OCI-LY3 (cell line): Measurements from ENCODE around the gene ARHGAP22.
"Not testable (repeated sequence)": the region's sequence is repeated elsewhere in the genome, so short reads cannot be mapped to it uniquely, and the experiment has no call there.

ENCODE experiments used
- EZH2phosphoT487 ChIP-seq: fragments of 200-600 bp; shearing (Covaris generic); IDR thresholded peaks from 2 replicates; pipeline ENCODE4 v1.6.1; 2018; ENCODE audit warnings: antibody characterized with exemption, mixed run types, low read depth
- TF ChIP-seq, protein P1 (sequence below): fragments of 200-600, 300-600 bp; sonication (generic); IDR thresholded peaks from 2 replicates; pipeline ENCODE4 v1.5.1; 2014; ENCODE audit warnings: antibody characterized with exemption, low read length, low read depth

DNA sequence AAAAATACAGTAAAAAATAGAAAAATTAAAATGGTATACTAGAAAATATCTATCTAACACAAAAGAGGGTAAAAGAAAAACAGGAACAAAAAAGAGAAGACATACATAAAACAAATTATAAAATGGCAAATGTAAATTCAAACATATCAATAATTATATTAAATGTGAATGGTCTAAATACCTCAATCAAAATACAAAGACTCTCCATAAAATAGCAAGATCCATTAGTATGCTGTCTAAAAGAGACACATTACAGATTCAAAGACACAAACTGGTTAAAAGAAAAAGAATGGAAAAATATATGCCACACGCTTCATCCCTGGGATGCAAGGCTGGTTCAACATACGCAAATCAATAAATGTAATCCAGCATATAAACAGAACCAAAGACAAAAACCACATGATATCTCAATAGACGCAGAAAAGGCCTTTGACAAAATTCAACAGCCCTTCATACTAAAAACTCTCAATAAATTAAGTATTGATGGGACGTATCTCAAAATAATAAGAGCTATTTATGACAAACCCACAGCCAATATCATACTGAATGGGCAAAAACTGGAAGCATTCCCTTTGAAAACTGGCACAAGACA, 36.3 kb upstream of the ARHGAP22 start:
- TF ChIP-seq, protein P1, sequence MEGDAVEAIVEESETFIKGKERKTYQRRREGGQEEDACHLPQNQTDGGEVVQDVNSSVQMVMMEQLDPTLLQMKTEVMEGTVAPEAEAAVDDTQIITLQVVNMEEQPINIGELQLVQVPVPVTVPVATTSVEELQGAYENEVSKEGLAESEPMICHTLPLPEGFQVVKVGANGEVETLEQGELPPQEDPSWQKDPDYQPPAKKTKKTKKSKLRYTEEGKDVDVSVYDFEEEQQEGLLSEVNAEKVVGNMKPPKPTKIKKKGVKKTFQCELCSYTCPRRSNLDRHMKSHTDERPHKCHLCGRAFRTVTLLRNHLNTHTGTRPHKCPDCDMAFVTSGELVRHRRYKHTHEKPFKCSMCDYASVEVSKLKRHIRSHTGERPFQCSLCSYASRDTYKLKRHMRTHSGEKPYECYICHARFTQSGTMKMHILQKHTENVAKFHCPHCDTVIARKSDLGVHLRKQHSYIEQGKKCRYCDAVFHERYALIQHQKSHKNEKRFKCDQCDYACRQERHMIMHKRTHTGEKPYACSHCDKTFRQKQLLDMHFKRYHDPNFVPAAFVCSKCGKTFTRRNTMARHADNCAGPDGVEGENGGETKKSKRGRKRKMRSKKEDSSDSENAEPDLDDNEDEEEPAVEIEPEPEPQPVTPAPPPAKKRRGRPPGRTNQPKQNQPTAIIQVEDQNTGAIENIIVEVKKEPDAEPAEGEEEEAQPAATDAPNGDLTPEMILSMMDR: not testable (repeated sequence)
- not testable (repeated sequence) for TF ChIP-seq EZH2phosphoT487
